Measurements from ENCODE around the gene CEP164.

GRCh38 chr11:117313828-117314768, 13.6 kb upstream of the CEP164 start:
- TF ChIP-seq POLR2AphosphoS5 (IDR thresholded peaks at IDR 0.05; ENCODE audit: low read length) (no peak), BHLHE40 (IDR thresholded peaks at IDR 0.05; ENCODE audit: borderline replicate concordance in 1 of 2, low read depth in 2 of 2, low read length in 1 of 2) (no peak), CTCF (IDR thresholded peaks at IDR 0.05 in 2 of 3, conservative IDR thresholded peaks at IDR 0.05 in 1 of 3; ENCODE audit: control insufficient read depth in 2 of 3, extremely low read depth in 1 of 3, insufficient read depth in 1 of 3, low read depth in 3 of 3, low read length in 3 of 3) (no peak), POLR2A (IDR thresholded peaks at IDR 0.05; ENCODE audit: low read depth, low read length) (no peak), NFIC (IDR thresholded peaks at IDR 0.05; ENCODE audit: low read depth, low read length) (no peak), PBX3 (IDR thresholded peaks at IDR 0.05; ENCODE audit: insufficient replicate concordance, low read depth, low read length) (no peak), RAD21 (IDR thresholded peaks at IDR 0.05; ENCODE audit: insufficient read depth, low read depth, low read length) (no peak)
- TF ChIP-seq, protein P1, sequence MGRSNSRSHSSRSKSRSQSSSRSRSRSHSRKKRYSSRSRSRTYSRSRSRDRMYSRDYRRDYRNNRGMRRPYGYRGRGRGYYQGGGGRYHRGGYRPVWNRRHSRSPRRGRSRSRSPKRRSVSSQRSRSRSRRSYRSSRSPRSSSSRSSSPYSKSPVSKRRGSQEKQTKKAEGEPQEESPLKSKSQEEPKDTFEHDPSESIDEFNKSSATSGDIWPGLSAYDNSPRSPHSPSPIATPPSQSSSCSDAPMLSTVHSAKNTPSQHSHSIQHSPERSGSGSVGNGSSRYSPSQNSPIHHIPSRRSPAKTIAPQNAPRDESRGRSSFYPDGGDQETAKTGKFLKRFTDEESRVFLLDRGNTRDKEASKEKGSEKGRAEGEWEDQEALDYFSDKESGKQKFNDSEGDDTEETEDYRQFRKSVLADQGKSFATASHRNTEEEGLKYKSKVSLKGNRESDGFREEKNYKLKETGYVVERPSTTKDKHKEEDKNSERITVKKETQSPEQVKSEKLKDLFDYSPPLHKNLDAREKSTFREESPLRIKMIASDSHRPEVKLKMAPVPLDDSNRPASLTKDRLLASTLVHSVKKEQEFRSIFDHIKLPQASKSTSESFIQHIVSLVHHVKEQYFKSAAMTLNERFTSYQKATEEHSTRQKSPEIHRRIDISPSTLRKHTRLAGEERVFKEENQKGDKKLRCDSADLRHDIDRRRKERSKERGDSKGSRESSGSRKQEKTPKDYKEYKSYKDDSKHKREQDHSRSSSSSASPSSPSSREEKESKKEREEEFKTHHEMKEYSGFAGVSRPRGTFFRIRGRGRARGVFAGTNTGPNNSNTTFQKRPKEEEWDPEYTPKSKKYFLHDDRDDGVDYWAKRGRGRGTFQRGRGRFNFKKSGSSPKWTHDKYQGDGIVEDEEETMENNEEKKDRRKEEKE (IDR thresholded peaks at IDR 0.05) = no peak

All from GM12878 (cell line).